Myometrial cell (primary cell): ENCODE data around the gene TINCR. TPM values are rescaled to one million over a fixed set of nuclear protein-coding genes. Genes with fewer than 3 reads are reported as not detected.

ENCODE experiments used
- total RNA-seq: library from RNA; depleted of rRNA; stranded (reverse); fragments of >200 nt; gene quantifications from 2 replicates; pipeline ENCODE4 v1.2.3, GENCODE V29; 2015

The TINCR gene
- 0.18 TPM in 1 of 2 replicates, not detected in the other for total RNA-seq

DNA sequence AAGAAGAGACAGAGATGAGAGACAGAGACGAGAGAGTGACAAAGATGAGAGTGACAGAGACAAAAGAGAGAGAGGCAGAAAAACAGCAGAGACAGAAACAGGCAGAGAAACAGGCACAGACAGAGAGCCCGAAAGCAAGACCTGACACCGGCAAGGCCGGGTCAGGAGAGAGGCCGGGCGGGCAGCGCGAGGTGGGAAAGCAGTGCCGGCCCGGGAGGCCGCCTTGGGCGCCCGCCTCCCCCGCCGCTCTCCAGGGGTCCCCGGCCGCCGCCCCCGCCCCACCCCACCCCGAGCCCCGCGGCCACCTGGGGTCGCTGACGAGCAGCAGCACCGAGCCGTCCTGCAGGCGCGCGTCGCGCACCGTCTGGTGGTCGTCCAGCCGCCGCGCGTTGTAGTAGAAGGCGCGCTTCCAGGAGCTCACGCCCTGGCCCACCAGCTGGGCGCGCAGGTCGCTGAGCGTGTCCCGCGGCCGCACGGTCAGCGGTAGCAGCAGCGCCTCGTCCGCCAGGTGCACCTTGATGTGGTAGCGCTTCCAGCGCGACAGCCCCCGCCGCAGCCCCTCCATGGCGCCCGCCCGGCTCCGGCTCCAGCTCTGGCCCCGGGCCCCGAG, at the start of gene TINCR:
Gene TINCR (minus strand): TSS at position 594 of the 610 bp plus-strand sequence.

Other genes with a start within 250 kb of the TINCR start
- 144 and 174 TPM in 2 replicates for gene PTPRS, start 227.1 kb downstream of the TINCR start, total RNA-seq
- not detected in 2 replicates for gene ZNRF4, start 112.5 kb downstream of the TINCR start, total RNA-seq
- 7.5 and 8.9 TPM in 2 replicates for gene SAFB2, start 54.8 kb upstream of the TINCR start, total RNA-seq
- gene SAFB, start 55.1 kb upstream of the TINCR start, total RNA-seq: 21.8 and 29.1 TPM in 2 replicates
- gene MICOS13, start 112.6 kb upstream of the TINCR start, total RNA-seq: 48.7 and 82.5 TPM in 2 replicates
- gene HSD11B1L, start 113.1 kb upstream of the TINCR start, total RNA-seq: 8.9 TPM in 2 replicates
- 1,066 and 1,245 TPM in 2 replicates for gene RPL36, start 122.3 kb upstream of the TINCR start, total RNA-seq
- 95.3 and 148 TPM in 2 replicates for gene LONP1, start 152.2 kb upstream of the TINCR start, total RNA-seq
- not detected in 2 replicates for gene CATSPERD, start 152.7 kb upstream of the TINCR start, total RNA-seq
- not detected in 2 replicates for gene PRR22, start 216.8 kb upstream of the TINCR start, total RNA-seq
- 23.1 and 31.7 TPM in 2 replicates for gene DUS3L, start 223.2 kb upstream of the TINCR start, total RNA-seq
- 0.86 TPM in 1 of 2 replicates, not detected in the other for gene NRTN, start 237.1 kb upstream of the TINCR start, total RNA-seq